Activated T-cell treated with anti-CD3 and anti-CD28 coated beads, Interleukin-2, amount 50 U/mL, for 72 hours (primary cell): Measurements from ENCODE around the gene ERVH48-1. TPM values are rescaled to one million over a fixed set of nuclear protein-coding genes. Genes with fewer than 3 reads are reported as not detected.
"Not testable (repeated sequence)": the region's sequence is repeated elsewhere in the genome, so short reads cannot be mapped to it uniquely, and the experiment has no call there.

Experiments
- ATAC-seq, 2 donors: fragments of 150-1000 bp; cut with Tn5 transposase; replicated peaks in 1 of 2; 2 replicates each; pipeline ENCODE4 v1.10.0; 2021; ENCODE audit warnings: moderate library complexity in 2 of 2, mild to moderate bottlenecking in 1 of 2
- DNase-seq, 2 donors: peaks; one replicate each; pipeline ENCODE4 v3.0.0; 2021 to 2022; ENCODE audit warnings: mixed read lengths in 1 of 2
- H3K27ac Mint-ChIP-seq: one replicate; pipeline ENCODE4 v1.8.0; 2022; ENCODE audit warnings: mild to moderate bottlenecking, moderate library complexity, mixed read lengths
- H3K27me3 Mint-ChIP-seq: one replicate; pipeline ENCODE4 v1.8.0; 2022; ENCODE audit warnings: low read depth, mixed read lengths
- H3K36me3 Mint-ChIP-seq, 2 donors: one replicate each; pipeline ENCODE4 v1.8.0; 2022; ENCODE audit warnings: mixed read lengths in 2 of 2, mild to moderate bottlenecking in 1 of 2; ENCODE audit not compliant: insufficient read depth in 2 of 2
- H3K4me1 Mint-ChIP-seq: one replicate; pipeline ENCODE4 v1.8.0; 2022; ENCODE audit warnings: low read depth, mixed read lengths
- H3K4me3 Mint-ChIP-seq, 2 donors: one replicate each; pipeline ENCODE4 v1.8.0; 2022; ENCODE audit warnings: mild to moderate bottlenecking in 2 of 2, mixed read lengths in 2 of 2, moderate library complexity in 2 of 2
- H3K9me3 Mint-ChIP-seq, 2 donors: one replicate each; pipeline ENCODE4 v1.8.0; 2022; ENCODE audit warnings: mixed read lengths in 2 of 2
- total RNA-seq, 2 donors: library from RNA; stranded (reverse); gene quantifications; one replicate each; pipeline ENCODE4 v1.2.3, GENCODE V29; 2022

The ERVH48-1 gene
- total RNA-seq, 2 donors from 2014 or later: 0.25 to 0.31 TPM

GRCh38 chr21:42958122-42958521 lies 32.7 kb upstream of the ERVH48-1 start:
- not testable (repeated sequence) for ATAC-seq, H3K36me3 Mint-ChIP-seq, H3K9me3 Mint-ChIP-seq, DNase-seq, H3K27me3 Mint-ChIP-seq, H3K4me1 Mint-ChIP-seq, H3K27ac Mint-ChIP-seq, H3K4me3 Mint-ChIP-seq

GRCh38 chr21:42956824-42957630 lies 31.6 kb upstream of the ERVH48-1 start:
- Mint-ChIP-seq H3K36me3 (no peaks in the 10 kb centered on the region), H3K27ac (no peak overlapping the region), H3K4me3 (no peak overlapping the region), H3K9me3 (no peaks in the 10 kb centered on the region), H3K27me3 (no peaks in the 10 kb centered on the region), H3K4me1 (no peaks in the 10 kb centered on the region)
- DNase-seq (no peak), ATAC-seq (peak in 1 of 2 donors; percentile 98)

- not testable (repeated sequence) for H3K36me3 Mint-ChIP-seq, H3K4me3 Mint-ChIP-seq, DNase-seq, H3K27ac Mint-ChIP-seq, ATAC-seq, H3K27me3 Mint-ChIP-seq, H3K9me3 Mint-ChIP-seq, H3K4me1 Mint-ChIP-seq
Observed at GRCh38 chr21:42951193-42951592, 25.8 kb upstream of the ERVH48-1 start.

- H3K9me3 Mint-ChIP-seq, H3K4me1 Mint-ChIP-seq, DNase-seq, H3K36me3 Mint-ChIP-seq, H3K27me3 Mint-ChIP-seq, H3K27ac Mint-ChIP-seq, ATAC-seq: not testable (repeated sequence)
- peak overlapping the region in 1 of 2 donors; percentile 50 for H3K4me3 Mint-ChIP-seq
Observed at GRCh38 chr21:42949094-42949755, 23.8 kb upstream of the ERVH48-1 start.

GRCh38 chr21:42942244-42942643 lies 16.8 kb upstream of the ERVH48-1 start:
- Mint-ChIP-seq H3K27me3 (no peaks in the 10 kb centered on the region), H3K4me3 (no peak overlapping the region), H3K27ac (no peak overlapping the region), H3K4me1 (peaks cover 10% of the 10 kb centered on the region), H3K9me3 (no peaks in the 10 kb centered on the region), H3K36me3 (no peaks in the 10 kb centered on the region)
- DNase-seq: no peak
- no peak for ATAC-seq

- H3K27me3 Mint-ChIP-seq: no peaks in the 10 kb centered on the region
- no peaks in the 10 kb centered on the region for H3K36me3 Mint-ChIP-seq
- ATAC-seq: no peak
- no peak overlapping the region for H3K4me3 Mint-ChIP-seq
- peaks cover 10% of the 10 kb centered on the region for H3K4me1 Mint-ChIP-seq
- no peak for DNase-seq
- H3K27ac Mint-ChIP-seq: no peak overlapping the region
- H3K9me3 Mint-ChIP-seq: no peaks in the 10 kb centered on the region
Observed at GRCh38 chr21:42941696-42942085, 16.3 kb upstream of the ERVH48-1 start.

GRCh38 chr21:42939582-42940413 lies 14.4 kb upstream of the ERVH48-1 start:
- Mint-ChIP-seq H3K27ac (no peak overlapping the region), H3K4me1 (peaks cover 10% of the 10 kb centered on the region), H3K36me3 (no peaks in the 10 kb centered on the region), H3K27me3 (no peaks in the 10 kb centered on the region), H3K4me3 (no peak overlapping the region), H3K9me3 (no peaks in the 10 kb centered on the region)
- ATAC-seq (no peak), DNase-seq (no peak)

GRCh38 chr21:42938606-42938995 lies 13.2 kb upstream of the ERVH48-1 start:
- not testable (repeated sequence) for H3K27ac Mint-ChIP-seq
- peaks cover 10% of the 10 kb centered on the region for H3K4me1 Mint-ChIP-seq

GRCh38 chr21:42937960-42938605 lies 12.7 kb upstream of the ERVH48-1 start:
- H3K27ac Mint-ChIP-seq: no peak overlapping the region
- H3K27me3 Mint-ChIP-seq: no peaks in the 10 kb centered on the region
- ATAC-seq (no peak), DNase-seq (no peak)
- no peaks in the 10 kb centered on the region for H3K36me3 Mint-ChIP-seq
- H3K9me3 Mint-ChIP-seq: no peaks in the 10 kb centered on the region
- H3K4me3 Mint-ChIP-seq: no peak overlapping the region
- H3K4me1 Mint-ChIP-seq: peaks cover 10% of the 10 kb centered on the region

More at GRCh38 chr21:42938606-42938995, 13.2 kb upstream of the ERVH48-1 start:
- not testable (repeated sequence) for H3K4me3 Mint-ChIP-seq, H3K9me3 Mint-ChIP-seq, H3K36me3 Mint-ChIP-seq, H3K27me3 Mint-ChIP-seq, ATAC-seq, DNase-seq

- H3K27me3 Mint-ChIP-seq, ATAC-seq, H3K36me3 Mint-ChIP-seq, H3K9me3 Mint-ChIP-seq, H3K4me1 Mint-ChIP-seq, DNase-seq, H3K27ac Mint-ChIP-seq, H3K4me3 Mint-ChIP-seq: not testable (repeated sequence)
Observed at GRCh38 chr21:42937034-42937940, 11.9 kb upstream of the ERVH48-1 start.

GRCh38 chr21:42936360-42936759 lies 10.9 kb upstream of the ERVH48-1 start:
- H3K4me1 Mint-ChIP-seq, H3K4me3 Mint-ChIP-seq, DNase-seq, H3K36me3 Mint-ChIP-seq, H3K9me3 Mint-ChIP-seq, ATAC-seq, H3K27me3 Mint-ChIP-seq, H3K27ac Mint-ChIP-seq: not testable (repeated sequence)

GRCh38 chr21:42933973-42934372 lies 8.5 kb upstream of the ERVH48-1 start:
- H3K4me1 Mint-ChIP-seq, ATAC-seq, H3K9me3 Mint-ChIP-seq, H3K27ac Mint-ChIP-seq, H3K4me3 Mint-ChIP-seq, H3K36me3 Mint-ChIP-seq, DNase-seq, H3K27me3 Mint-ChIP-seq: not testable (repeated sequence)
